Stimulated activated CD8-positive, alpha-beta memory T cell treated with anti-CD3 and anti-CD28 coated beads, Interleukin-12 subunit alpha, Interleukin-12 subunit beta, amount 100 ng/mL, for 1 hour (primary cell): ENCODE measurements around the gene CAP1.

ENCODE experiments used
- DNase-seq: peaks from one replicate; pipeline ENCODE4 v3.0.0-alpha.2; 2020; ENCODE audit warnings: low read depth

CAP1 gene

DNA sequence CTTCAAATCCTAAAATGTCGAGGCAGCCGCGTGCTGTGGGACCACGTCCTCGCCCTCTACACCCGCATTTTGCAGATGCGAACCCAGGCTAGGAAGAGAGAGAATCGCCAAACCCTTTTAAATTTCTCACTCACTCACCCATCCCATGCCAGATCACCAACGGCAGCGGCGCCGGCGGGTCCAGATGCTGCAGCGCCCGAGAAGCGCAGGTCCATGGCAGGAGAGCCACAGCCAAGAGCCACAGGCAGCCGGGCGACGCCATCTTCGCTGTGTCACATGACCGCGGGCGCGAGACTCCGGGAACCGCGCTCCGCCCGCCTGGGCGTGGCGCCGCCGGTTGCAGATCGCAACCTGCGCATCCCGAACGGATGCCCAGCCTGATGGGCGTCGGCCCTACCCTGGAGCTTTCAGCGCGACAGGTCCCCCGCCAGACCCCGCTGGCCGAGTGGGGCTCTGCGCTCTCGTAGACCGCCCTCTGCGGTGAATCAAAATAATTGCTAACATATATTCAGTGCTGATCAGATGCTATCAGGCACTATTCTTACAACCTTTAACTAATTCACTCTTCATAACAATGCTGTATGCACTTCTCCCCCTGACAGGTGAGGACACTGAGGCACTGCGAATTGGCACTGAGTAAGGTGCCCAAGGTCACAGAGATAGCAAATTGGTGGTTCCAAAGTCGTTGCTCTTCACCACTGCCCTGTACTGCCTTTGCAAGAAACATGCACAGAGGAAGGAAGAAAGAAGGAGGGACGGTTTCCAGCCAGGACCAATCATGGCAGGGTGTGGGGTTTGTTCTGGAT is 56.7 kb downstream of the CAP1 start, which contains the start of gene PPT1:
Gene PPT1 (minus strand): TSS at position 276 of the 806 bp plus-strand sequence. CDS start 14 bp downstream, at position 262.
- DNase-seq = peak; percentile 47

DNA sequence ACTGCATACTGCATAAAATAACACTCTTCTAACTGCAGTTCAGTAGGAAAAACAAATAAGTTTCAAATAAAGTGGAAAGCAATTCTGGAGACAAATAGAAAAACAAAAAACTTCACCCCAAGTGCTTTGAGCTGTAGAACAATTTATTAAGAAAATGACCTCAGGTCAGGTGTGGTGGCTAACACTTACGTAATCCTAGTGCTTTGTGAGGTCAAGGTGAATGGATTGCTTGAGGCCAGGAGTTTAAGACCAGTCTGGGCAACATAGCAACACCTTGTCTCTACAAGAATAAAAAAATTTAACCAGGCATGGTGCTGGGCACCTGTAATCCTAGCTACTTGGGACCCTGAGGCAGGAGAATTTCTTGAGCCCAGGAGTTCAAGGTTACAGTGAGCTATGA is 61.5 kb downstream of the CAP1 start:
- no peak for DNase-seq

DNA sequence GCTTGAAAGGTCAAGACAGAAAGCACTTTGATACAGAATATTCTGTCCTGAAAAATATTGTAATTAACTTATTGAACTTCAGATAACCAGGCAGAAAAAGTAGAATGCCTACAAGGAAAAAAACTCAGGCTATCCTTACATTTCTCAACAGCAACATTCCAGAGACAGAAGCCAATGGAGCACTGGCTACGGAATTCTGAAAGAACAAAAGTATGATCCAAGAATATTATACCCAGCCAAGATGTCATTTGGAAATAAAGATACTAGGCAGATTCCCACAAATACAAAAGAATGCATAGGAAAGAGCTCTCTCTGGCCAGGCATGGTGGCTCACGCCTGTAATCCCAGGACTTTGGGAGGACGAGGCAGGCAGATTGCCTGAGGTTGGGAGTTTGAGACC is 62.4 kb downstream of the CAP1 start:
- DNase-seq = no peak

DNA sequence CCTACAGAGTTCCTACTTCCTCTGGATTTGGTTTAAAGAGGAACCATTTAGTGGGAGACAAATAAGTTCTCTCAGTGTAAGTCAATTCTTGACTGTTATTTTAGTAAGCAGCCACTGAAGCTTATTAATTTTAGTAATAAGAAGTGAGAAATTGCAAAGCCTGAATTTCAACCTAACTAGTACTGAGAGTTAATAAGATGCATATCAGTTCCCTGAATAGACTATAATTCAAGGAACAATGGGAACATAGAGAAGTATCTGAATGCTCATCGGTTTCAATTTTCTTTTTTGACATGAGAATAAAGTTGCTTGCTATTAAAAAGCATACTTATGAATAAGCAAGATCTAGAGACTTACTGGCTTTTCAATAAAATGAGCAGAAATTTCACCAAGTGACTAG is 64.5 kb downstream of the CAP1 start:
- DNase-seq = no peak

DNA sequence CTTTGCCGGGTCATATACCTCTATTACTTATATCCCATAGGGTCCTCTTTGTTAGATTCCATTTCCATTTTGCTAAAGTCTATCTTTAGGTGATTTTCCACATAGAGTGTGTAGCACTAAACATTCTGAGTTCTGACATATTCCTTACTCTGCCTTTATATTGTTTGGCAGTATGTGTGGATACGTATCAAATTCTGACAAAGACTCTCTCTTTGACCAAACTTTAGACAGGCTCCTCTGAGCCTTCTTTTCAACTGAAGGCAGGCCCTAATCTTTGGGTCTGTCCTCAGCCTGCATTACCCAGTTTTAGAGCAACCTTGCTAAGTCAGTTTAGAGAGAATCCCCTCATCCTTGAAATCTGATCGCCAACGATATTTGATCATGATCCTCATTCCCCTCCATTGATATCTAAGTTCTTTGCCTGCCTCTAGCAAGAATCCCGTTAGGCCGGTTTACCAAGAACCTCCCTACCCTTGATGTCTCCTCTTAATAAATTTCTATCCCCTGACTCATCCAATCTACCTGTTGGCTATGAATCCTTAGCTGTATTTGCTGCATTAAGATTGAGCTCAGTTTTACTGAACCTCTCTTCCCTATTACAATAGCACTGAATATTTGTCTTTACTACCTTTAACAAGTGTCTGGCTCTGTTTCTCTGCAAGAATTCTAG is 66.9 kb downstream of the CAP1 start:
- DNase-seq = no peak

DNA sequence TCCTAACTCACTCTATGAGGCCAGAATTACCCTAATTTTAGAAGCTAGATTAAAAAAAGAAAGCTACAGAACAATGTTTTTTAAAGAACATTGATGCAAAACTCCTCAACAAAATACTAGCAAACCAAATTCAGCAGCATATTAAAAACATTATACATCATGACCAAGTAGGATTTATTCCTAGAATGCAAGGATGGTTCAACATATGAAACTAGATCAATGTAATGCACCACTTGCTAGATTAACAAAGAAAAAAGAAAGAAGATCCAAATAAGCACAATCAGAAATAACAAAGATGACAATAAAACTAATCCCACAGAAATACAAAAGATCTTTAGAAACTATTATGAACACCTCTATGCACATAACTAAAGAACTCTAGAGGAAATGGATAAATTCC is 69.9 kb downstream of the CAP1 start:
- no peak for DNase-seq

DNA sequence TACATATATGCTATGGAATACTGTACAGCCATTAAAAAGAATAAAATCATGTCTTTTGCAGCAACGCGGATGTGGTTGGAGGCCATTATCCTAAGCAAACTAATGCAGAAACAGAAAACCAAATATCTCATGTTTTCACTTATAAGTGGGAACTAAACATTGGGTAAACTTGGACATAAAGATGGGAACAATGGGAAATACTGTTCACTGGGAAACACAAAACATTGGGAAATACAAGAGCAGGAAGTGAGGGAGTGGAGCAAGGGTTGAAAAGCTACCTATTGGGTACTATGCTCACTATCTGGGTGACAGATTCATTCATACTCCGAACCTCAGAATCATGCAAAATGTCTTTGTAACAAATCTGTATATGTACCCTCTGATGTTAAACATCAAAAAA is 73.9 kb downstream of the CAP1 start:
- no peak for DNase-seq

DNA sequence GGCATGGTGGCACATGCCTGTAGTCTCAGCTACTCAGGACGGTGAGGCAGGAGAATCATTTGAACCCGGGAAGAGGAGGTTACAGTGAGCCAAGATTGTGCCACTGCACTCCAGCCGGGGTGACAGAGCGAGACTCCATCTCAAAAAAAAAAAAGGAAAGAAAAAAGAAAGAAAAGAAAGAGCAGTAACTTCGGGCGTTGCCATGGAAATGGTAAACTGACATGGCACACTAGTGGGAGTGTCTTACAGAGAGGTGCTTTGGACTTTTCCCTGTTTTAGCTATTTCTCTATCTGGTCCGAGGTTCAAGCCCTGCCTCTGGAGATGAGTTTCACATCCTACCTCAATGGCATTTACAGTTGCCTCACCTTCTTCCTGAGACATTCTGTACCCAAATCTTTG is 79.6 kb downstream of the CAP1 start:
- DNase-seq = no peak
